HEK293T (cell line): ENCODE data around the gene LRP1B.

Source experiments
- ARNT ChIP-seq: fragments of 450-650 bp; IDR thresholded peaks from 2 replicates; pipeline ENCODE4 v1.6.1; 2017; ENCODE audit warnings: mild to moderate bottlenecking
- BHLHE40 ChIP-seq: fragments of 450-650 bp; IDR thresholded peaks from 2 replicates; pipeline ENCODE4 v1.6.1; 2016; ENCODE audit warnings: mild to moderate bottlenecking, moderate library complexity, borderline replicate concordance
- CTBP1 ChIP-seq: fragments of 450-650 bp; IDR thresholded peaks from 2 replicates; pipeline ENCODE4 v1.6.1; 2016; ENCODE audit warnings: borderline replicate concordance
- ELF4 ChIP-seq: fragments of 450-650 bp; IDR thresholded peaks from 2 replicates; pipeline ENCODE4 v1.6.1; 2017; ENCODE audit warnings: antibody characterized with exemption
- FOXK2 ChIP-seq: fragments of 450-650 bp; IDR thresholded peaks from 2 replicates; pipeline ENCODE4 v1.6.1; 2016; ENCODE audit warnings: mild to moderate bottlenecking
- FOXM1 ChIP-seq: fragments of 450-650 bp; IDR thresholded peaks from 2 replicates; pipeline ENCODE4 v1.6.1; 2017; ENCODE audit warnings: mild to moderate bottlenecking, borderline replicate concordance
- HDGF ChIP-seq: fragments of 450-650 bp; IDR thresholded peaks from 2 replicates; pipeline ENCODE4 v1.6.1; 2017; ENCODE audit warnings: antibody characterized with exemption, borderline replicate concordance
- NFRKB ChIP-seq: fragments of 450-650 bp; IDR thresholded peaks from 2 replicates; pipeline ENCODE4 v1.6.1; 2016; ENCODE audit warnings: mild to moderate bottlenecking, moderate library complexity
- SP1 ChIP-seq: fragments of 450-650 bp; IDR thresholded peaks from 2 replicates; pipeline ENCODE4 v1.6.1; 2017
- SUZ12 ChIP-seq: fragments of 450-650 bp; IDR thresholded peaks from 2 replicates; pipeline ENCODE4 v1.6.1; 2016; ENCODE audit warnings: mild to moderate bottlenecking
- TARDBP ChIP-seq: fragments of 450-650 bp; IDR thresholded peaks from 2 replicates; pipeline ENCODE4 v1.6.1; 2016
- ZNF384 ChIP-seq: fragments of 450-650 bp; IDR thresholded peaks from 2 replicates; pipeline ENCODE4 v1.6.1; 2016

DNA sequence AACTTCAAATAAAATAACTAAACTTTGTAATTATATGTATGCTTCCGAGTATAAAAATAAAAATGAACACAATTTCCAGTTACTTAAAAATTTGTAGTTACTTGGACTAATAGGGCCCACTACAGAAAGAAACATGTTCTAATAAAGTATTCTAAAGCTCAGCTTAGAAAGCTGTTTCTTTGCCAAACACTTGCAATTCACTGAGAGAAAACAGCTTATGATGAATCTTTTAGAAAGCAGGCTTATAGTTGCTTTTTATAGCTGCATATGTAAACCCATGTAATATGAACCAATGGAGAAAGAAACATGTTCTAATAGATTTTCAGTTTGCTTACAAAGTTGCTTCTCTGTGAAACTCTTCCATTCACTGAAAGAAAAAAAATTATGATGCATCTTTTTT is 766.0 kb downstream of the LRP1B start:
- TF ChIP-seq FOXM1 (no peak), CTBP1 (no peak), SP1 (no peak), NFRKB (no peak), BHLHE40 (no peak), SUZ12 (no peak), ELF4 (no peak), TARDBP (no peak), HDGF (no peak), ZNF384 (no peak), FOXK2 (no peak), ARNT (no peak)
